Measurements from ENCODE around the gene HOXA3.
A peak's percentile ranks its signal among the peaks of the same experiment; 100 is the strongest.

HOXA3 gene

GRCh38 chr7:27165089-27165995 is 13.0 kb upstream of the HOXA3 start, which contains the start of gene HOXA9:
Gene HOXA9 (minus strand): TSS chr7:27165537. CDS start chr7:27165457, 80 bp downstream.
- no peak for DNase-seq

GRCh38 chr7:27164367-27165088 is 12.1 kb upstream of the HOXA3 start:
- no peak for DNase-seq

GRCh38 chr7:27164045-27164366 is 11.6 kb upstream of the HOXA3 start:
- DNase-seq: no peak

GRCh38 chr7:27163288-27164044 is 11.1 kb upstream of the HOXA3 start:
- DNase-seq: no peak

GRCh38 chr7:27162561-27163287 is 10.3 kb upstream of the HOXA3 start:
- no peak for DNase-seq

GRCh38 chr7:27161721-27162560 is 9.6 kb upstream of the HOXA3 start:
- no peak for DNase-seq

- peak; percentile 51 to 62 for DNase-seq
Measured at GRCh38 chr7:27161214-27161720, 8.9 kb upstream of the HOXA3 start.

GRCh38 chr7:27160546-27161213 is 8.3 kb upstream of the HOXA3 start:
- DNase-seq: peak; percentile 71 to 82

- DNase-seq: no peak
Measured at GRCh38 chr7:27160145-27160545, 7.8 kb upstream of the HOXA3 start.

- DNase-seq: no peak
Measured at GRCh38 chr7:27159266-27160144, 7.1 kb upstream of the HOXA3 start.

GRCh38 chr7:27158436-27159265 is 6.3 kb upstream of the HOXA3 start:
- no peak for DNase-seq

- no peak for DNase-seq
Measured at GRCh38 chr7:27157702-27158431, 5.5 kb upstream of the HOXA3 start.

GRCh38 chr7:27156916-27157701 is 4.7 kb upstream of the HOXA3 start:
- DNase-seq: no peak

GRCh38 chr7:27156508-27156898 is 4.1 kb upstream of the HOXA3 start, which contains the start of gene HOXA7:
Gene HOXA7 (minus strand): TSS chr7:27156675. CDS start chr7:27156545, 130 bp downstream.
- DNase-seq: no peak

GRCh38 chr7:27155816-27156507 is 3.6 kb upstream of the HOXA3 start:
- no peak for DNase-seq
